ENCODE results near the gene TPRA1. TPM values are rescaled to one million over a fixed set of nuclear protein-coding genes. Genes with fewer than 3 reads are reported as not detected.
A peak's percentile ranks its signal among the peaks of the same experiment; 100 is the strongest.

TPRA1 gene
- polyA plus RNA-seq, 4 donors = 23.7 to 26.1 (median 25.7) TPM

- Histone ChIP-seq H3K9me3 (ENCODE audit: control insufficient read depth in 2 of 2, insufficient read depth in 1 of 2, low read depth in 1 of 2, low read length in 1 of 2) (no peaks in the 10 kb centered on the region), H3K4me1 (ENCODE audit: control insufficient read depth in 3 of 3, insufficient read depth in 2 of 3, low read depth in 1 of 3, low read length in 2 of 3) (peaks cover 0 to 2% (median 0%) of the 10 kb centered on the region in 3 donors), H3K27ac (ENCODE audit: low read depth in 1 of 3, low read length in 2 of 3) (no peak overlapping the region), H3K27me3 (ENCODE audit: control insufficient read depth in 3 of 3, insufficient read depth in 3 of 3, low read length in 3 of 3) (peaks cover 0 to 3% (median 0%) of the 10 kb centered on the region in 3 donors), H3K4me3 (ENCODE audit: low read depth in 1 of 3, low read length in 3 of 3) (no peak overlapping the region), H3K36me3 (ENCODE audit: control insufficient read depth in 3 of 3, insufficient read depth in 2 of 3, low read depth in 1 of 3, low read length in 3 of 3) (peaks cover 0 to 44% (median 7%) of the 10 kb centered on the region in 3 donors)
- FAIRE-seq (no peak), DNase-seq (peak in 1 of 2 donors; percentile 61)
- 72 to 90% (median 84%) methylated on average over 7 of the region's 7 CpGs for WGBS, 3 donors
Observed at GRCh38 chr3:127570520-127570919, 20.0 kb downstream of the TPRA1 start.

GRCh38 chr3:127569160-127569559 is 21.4 kb downstream of the TPRA1 start:
- peaks cover 0 to 6% (median 0%) of the 10 kb centered on the region in 3 donors for H3K27me3 ChIP-seq (ENCODE audit: control insufficient read depth in 3 of 3, insufficient read depth in 3 of 3, low read length in 3 of 3)
- no peak overlapping the region for H3K27ac ChIP-seq (ENCODE audit: low read depth in 1 of 3, low read length in 2 of 3)
- no peak for FAIRE-seq
- H3K36me3 ChIP-seq (ENCODE audit: control insufficient read depth in 3 of 3, insufficient read depth in 2 of 3, low read depth in 1 of 3, low read length in 3 of 3) = peaks cover 0 to 32% (median 6%) of the 10 kb centered on the region in 3 donors
- 64 to 92% (median 86%) methylated on average over 1 of the region's 1 CpG for WGBS, 3 donors
- H3K9me3 ChIP-seq (ENCODE audit: control insufficient read depth in 2 of 2, insufficient read depth in 1 of 2, low read depth in 1 of 2, low read length in 1 of 2) = no peaks in the 10 kb centered on the region
- peaks cover 0 to 2% (median 0%) of the 10 kb centered on the region in 3 donors for H3K4me1 ChIP-seq (ENCODE audit: control insufficient read depth in 3 of 3, insufficient read depth in 2 of 3, low read depth in 1 of 3, low read length in 2 of 3)
- no peak for DNase-seq
- H3K4me3 ChIP-seq (ENCODE audit: low read depth in 1 of 3, low read length in 3 of 3) = no peak overlapping the region

- H3K9me3 ChIP-seq (ENCODE audit: control insufficient read depth in 2 of 2, insufficient read depth in 1 of 2, low read depth in 1 of 2, low read length in 1 of 2) = no peaks in the 10 kb centered on the region
- peaks cover 0 to 26% (median 3%) of the 10 kb centered on the region in 3 donors for H3K36me3 ChIP-seq (ENCODE audit: control insufficient read depth in 3 of 3, insufficient read depth in 2 of 3, low read depth in 1 of 3, low read length in 3 of 3)
- peaks cover 0 to 6% (median 0%) of the 10 kb centered on the region in 3 donors for H3K27me3 ChIP-seq (ENCODE audit: control insufficient read depth in 3 of 3, insufficient read depth in 3 of 3, low read length in 3 of 3)
- 81 to 93% (median 83%) methylated on average over 9 of the region's 9 CpGs for WGBS, 3 donors
- H3K27ac ChIP-seq (ENCODE audit: low read depth in 1 of 3, low read length in 2 of 3) = no peak overlapping the region
- DNase-seq = no peak
- FAIRE-seq = no peak
- no peak overlapping the region for H3K4me3 ChIP-seq (ENCODE audit: low read depth in 1 of 3, low read length in 3 of 3)
- peaks cover 0 to 2% (median 0%) of the 10 kb centered on the region in 3 donors for H3K4me1 ChIP-seq (ENCODE audit: control insufficient read depth in 3 of 3, insufficient read depth in 2 of 3, low read depth in 1 of 3, low read length in 2 of 3)
Observed at GRCh38 chr3:127568586-127568985, 21.9 kb downstream of the TPRA1 start.

GRCh38 chr3:127566833-127567232 is 23.7 kb downstream of the TPRA1 start:
- H3K9me3 ChIP-seq (ENCODE audit: control insufficient read depth in 2 of 2, insufficient read depth in 1 of 2, low read depth in 1 of 2, low read length in 1 of 2) = no peaks in the 10 kb centered on the region
- 70 to 85% (median 75%) methylated on average over 9 of the region's 9 CpGs for WGBS, 3 donors
- no peak overlapping the region for H3K27ac ChIP-seq (ENCODE audit: low read depth in 1 of 3, low read length in 2 of 3)
- H3K4me1 ChIP-seq (ENCODE audit: control insufficient read depth in 3 of 3, insufficient read depth in 2 of 3, low read depth in 1 of 3, low read length in 2 of 3) = peaks cover 0 to 2% (median 0%) of the 10 kb centered on the region in 3 donors
- no peak for DNase-seq
- H3K27me3 ChIP-seq (ENCODE audit: control insufficient read depth in 3 of 3, insufficient read depth in 3 of 3, low read length in 3 of 3) = peaks cover 0 to 6% (median 0%) of the 10 kb centered on the region in 3 donors
- no peak overlapping the region for H3K4me3 ChIP-seq (ENCODE audit: low read depth in 1 of 3, low read length in 3 of 3)
- no peak for FAIRE-seq
- peaks cover 0 to 9% (median 0%) of the 10 kb centered on the region in 3 donors for H3K36me3 ChIP-seq (ENCODE audit: control insufficient read depth in 3 of 3, insufficient read depth in 2 of 3, low read depth in 1 of 3, low read length in 3 of 3)

- no peak for FAIRE-seq
- Histone ChIP-seq H3K4me1 (ENCODE audit: control insufficient read depth in 3 of 3, insufficient read depth in 2 of 3, low read depth in 1 of 3, low read length in 2 of 3) (peaks cover 0 to 2% (median 0%) of the 10 kb centered on the region in 3 donors), H3K27ac (ENCODE audit: low read depth in 1 of 3, low read length in 2 of 3) (no peak overlapping the region), H3K9me3 (ENCODE audit: control insufficient read depth in 2 of 2, insufficient read depth in 1 of 2, low read depth in 1 of 2, low read length in 1 of 2) (no peaks in the 10 kb centered on the region), H3K36me3 (ENCODE audit: control insufficient read depth in 3 of 3, insufficient read depth in 2 of 3, low read depth in 1 of 3, low read length in 3 of 3) (peaks cover 0 to 6% (median 0%) of the 10 kb centered on the region in 3 donors), H3K4me3 (ENCODE audit: low read depth in 1 of 3, low read length in 3 of 3) (no peak overlapping the region), H3K27me3 (ENCODE audit: control insufficient read depth in 3 of 3, insufficient read depth in 3 of 3, low read length in 3 of 3) (peaks cover 0 to 6% (median 0%) of the 10 kb centered on the region in 3 donors)
- DNase-seq = no peak
- 61 to 72% (median 64%) methylated on average over 7 of the region's 7 CpGs for WGBS, 3 donors
Observed at GRCh38 chr3:127565711-127566110, 24.8 kb downstream of the TPRA1 start.

GRCh38 chr3:127560051-127560787 is 30.3 kb downstream of the TPRA1 start:
- no peak for FAIRE-seq
- Histone ChIP-seq H3K4me1 (ENCODE audit: control insufficient read depth in 3 of 3, insufficient read depth in 2 of 3, low read depth in 1 of 3, low read length in 2 of 3) (no peaks in the 10 kb centered on the region), H3K27me3 (ENCODE audit: control insufficient read depth in 3 of 3, insufficient read depth in 3 of 3, low read length in 3 of 3) (no peaks in the 10 kb centered on the region), H3K9me3 (ENCODE audit: control insufficient read depth in 2 of 2, insufficient read depth in 1 of 2, low read depth in 1 of 2, low read length in 1 of 2) (no peaks in the 10 kb centered on the region), H3K4me3 (ENCODE audit: low read depth in 1 of 3, low read length in 3 of 3) (no peak overlapping the region), H3K36me3 (ENCODE audit: control insufficient read depth in 3 of 3, insufficient read depth in 2 of 3, low read depth in 1 of 3, low read length in 3 of 3) (no peaks in the 10 kb centered on the region), H3K27ac (ENCODE audit: low read depth in 1 of 3, low read length in 2 of 3) (no peak overlapping the region)
- WGBS, 3 donors = 55 to 71% (median 63%) methylated on average over 3 of the region's 3 CpGs
- DNase-seq = no peak

- Histone ChIP-seq H3K9me3 (ENCODE audit: control insufficient read depth in 2 of 2, insufficient read depth in 1 of 2, low read depth in 1 of 2, low read length in 1 of 2) (no peaks in the 10 kb centered on the region), H3K4me1 (ENCODE audit: control insufficient read depth in 3 of 3, insufficient read depth in 2 of 3, low read depth in 1 of 3, low read length in 2 of 3) (peaks cover 0 to 2% (median 0%) of the 10 kb centered on the region in 3 donors), H3K27ac (ENCODE audit: low read depth in 1 of 3, low read length in 2 of 3) (no peak overlapping the region), H3K27me3 (ENCODE audit: control insufficient read depth in 3 of 3, insufficient read depth in 3 of 3, low read length in 3 of 3) (no peaks in the 10 kb centered on the region), H3K4me3 (ENCODE audit: low read depth in 1 of 3, low read length in 3 of 3) (no peak overlapping the region), H3K36me3 (ENCODE audit: control insufficient read depth in 3 of 3, insufficient read depth in 2 of 3, low read depth in 1 of 3, low read length in 3 of 3) (no peaks in the 10 kb centered on the region)
- WGBS, 3 donors = 63 to 74% (median 69%) methylated on average over 6 of the region's 6 CpGs
- DNase-seq (no peak), FAIRE-seq (no peak)
Observed at GRCh38 chr3:127556565-127556964, 34.0 kb downstream of the TPRA1 start.

- H3K36me3 ChIP-seq (ENCODE audit: control insufficient read depth in 3 of 3, insufficient read depth in 2 of 3, low read depth in 1 of 3, low read length in 3 of 3) = no peaks in the 10 kb centered on the region
- H3K27me3 ChIP-seq (ENCODE audit: control insufficient read depth in 3 of 3, insufficient read depth in 3 of 3, low read length in 3 of 3) = no peaks in the 10 kb centered on the region
- FAIRE-seq (no peak), DNase-seq (no peak)
- H3K4me3 ChIP-seq (ENCODE audit: low read depth in 1 of 3, low read length in 3 of 3) = no peak overlapping the region
- no peaks in the 10 kb centered on the region for H3K9me3 ChIP-seq (ENCODE audit: control insufficient read depth in 2 of 2, insufficient read depth in 1 of 2, low read depth in 1 of 2, low read length in 1 of 2)
- no peak overlapping the region for H3K27ac ChIP-seq (ENCODE audit: low read depth in 1 of 3, low read length in 2 of 3)
- WGBS, 3 donors = 65 to 72% (median 67%) methylated on average over 4 of the region's 4 CpGs
- H3K4me1 ChIP-seq (ENCODE audit: control insufficient read depth in 3 of 3, insufficient read depth in 2 of 3, low read depth in 1 of 3, low read length in 2 of 3) = peaks cover 0 to 2% (median 0%) of the 10 kb centered on the region in 3 donors
Observed at GRCh38 chr3:127555108-127555507, 35.4 kb downstream of the TPRA1 start.
